GM18517 (cell line): Measurements from ENCODE around the gene SPRN.
"Not testable (repeated sequence)": the region's sequence is repeated elsewhere in the genome, so short reads cannot be mapped to it uniquely, and the experiment has no call there.

Experiments
- ATAC-seq: cut with Tn5 transposase; IDR thresholded peaks from one replicate; pipeline ENCODE4 v1.9.1; 2021; ENCODE audit warnings: mild to moderate bottlenecking, moderate library complexity; ENCODE audit not compliant: unreplicated experiment

Gene SPRN

DNA sequence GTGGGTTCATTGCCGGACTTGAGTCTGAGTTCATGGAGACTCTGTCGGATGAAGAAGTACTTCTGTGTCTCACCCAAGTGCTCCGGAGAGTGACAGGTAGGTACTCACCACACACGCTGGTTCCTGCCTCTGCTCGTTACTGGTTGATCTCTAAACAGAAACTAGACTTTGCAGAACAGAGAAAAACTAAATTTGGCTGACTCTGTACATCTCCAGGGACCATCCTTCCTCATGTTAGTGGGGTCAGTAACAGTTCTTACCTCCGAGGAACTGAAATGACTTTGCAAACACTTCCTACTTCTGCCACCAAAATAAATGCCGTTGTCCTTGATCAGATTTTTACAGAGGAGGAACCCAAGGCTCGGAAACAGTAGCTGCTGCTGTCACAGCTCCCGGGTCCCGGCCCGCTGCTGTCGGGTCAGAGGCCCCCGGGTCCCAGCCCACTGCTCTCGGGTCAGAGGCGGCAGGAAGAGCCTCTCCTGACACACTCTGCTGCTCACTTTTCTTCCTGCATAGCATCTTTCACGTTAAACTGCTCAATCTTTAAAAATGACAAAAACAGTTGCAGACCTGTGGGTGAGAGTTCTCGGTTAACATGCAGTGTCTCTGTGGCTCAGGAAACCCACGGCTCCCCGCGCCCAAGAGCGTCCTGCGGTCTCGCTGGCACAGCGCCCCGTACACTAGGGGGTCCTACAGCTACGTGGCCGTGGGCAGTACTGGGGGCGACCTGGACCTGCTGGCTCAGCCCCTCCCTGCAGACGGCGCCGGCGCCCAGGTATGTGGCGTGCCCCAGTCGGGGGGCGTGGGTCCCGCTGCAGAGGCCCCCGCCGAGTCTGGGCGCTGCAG, 35.2 kb downstream of the SPRN start:
- ATAC-seq, result peak; percentile 91

DNA sequence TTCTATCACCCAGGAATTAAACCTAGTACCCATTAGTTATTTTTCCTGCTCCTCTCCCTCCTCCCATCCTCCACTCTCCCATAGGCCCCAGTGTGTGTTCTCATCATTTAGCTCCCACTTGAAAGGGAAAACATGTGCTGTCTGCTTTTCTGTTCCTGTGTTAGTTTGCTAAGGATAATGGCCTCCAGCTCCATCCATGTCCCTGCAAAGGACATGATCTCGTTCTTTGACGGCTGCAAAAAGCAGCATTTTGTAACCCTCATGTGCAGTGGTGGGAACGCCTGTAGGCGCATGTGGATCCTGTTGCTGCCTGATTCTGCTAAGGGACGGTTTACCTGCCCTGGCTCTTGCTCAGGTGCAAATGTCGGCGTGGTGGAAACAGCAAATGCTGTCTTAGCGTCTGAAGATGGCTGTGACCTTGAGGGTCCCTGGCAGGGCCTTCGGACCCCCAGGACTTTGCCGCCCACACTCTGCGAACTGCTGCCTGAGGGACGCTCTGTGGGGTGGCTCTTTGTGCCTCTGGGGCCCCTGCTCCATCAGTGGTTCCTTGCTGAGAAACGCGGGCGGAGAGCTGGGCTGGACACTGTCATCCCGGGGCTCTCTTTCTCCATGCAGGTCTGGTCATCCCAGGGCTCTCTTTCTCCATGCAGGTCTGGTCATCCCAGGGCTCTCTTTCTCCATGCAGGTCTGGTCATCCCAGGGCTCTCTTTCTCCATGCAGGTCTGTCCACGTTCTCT, 36.0 kb downstream of the SPRN start:
- peak; percentile 1 for ATAC-seq

DNA sequence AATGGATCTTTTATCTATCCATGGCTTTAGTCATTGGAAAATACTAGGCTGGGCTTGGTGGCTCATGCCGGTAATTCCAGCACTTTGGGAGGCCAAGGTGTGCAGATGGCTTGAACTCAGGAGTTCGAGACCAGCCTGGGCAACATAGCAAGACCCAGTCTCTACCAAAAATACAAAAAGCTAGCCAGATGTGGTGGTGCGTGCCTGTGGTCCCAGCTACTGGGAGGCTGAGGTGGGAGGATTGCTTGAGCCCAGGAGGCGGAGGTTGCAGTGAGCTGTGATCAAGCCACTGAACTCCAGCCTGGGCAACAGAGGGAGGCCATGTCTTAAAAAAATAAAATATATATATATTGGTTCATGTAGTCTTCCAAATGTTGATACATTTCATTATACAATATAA, 37.5 kb downstream of the SPRN start:
- ATAC-seq, result not testable (repeated sequence)

DNA sequence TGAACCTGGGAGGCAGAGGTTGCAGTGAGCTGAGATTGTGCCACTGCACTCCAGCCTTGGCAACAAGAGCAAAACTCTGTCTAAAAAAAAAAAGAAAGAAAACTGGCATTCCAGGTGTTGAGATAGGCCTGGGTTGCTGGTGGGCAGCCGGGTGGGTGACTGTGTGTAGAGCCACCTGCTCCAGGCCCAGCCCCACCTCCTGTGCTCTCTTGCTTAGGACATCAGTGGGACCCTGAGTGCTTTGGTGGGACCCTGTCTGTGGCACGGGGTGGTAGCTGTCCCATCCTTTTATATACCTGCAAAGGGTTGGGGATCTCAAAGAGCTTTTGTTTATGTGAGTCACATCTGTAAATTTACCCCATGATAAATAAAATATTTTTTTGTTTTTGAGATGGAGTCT, 39.2 kb downstream of the SPRN start:
- ATAC-seq, result no peak

DNA sequence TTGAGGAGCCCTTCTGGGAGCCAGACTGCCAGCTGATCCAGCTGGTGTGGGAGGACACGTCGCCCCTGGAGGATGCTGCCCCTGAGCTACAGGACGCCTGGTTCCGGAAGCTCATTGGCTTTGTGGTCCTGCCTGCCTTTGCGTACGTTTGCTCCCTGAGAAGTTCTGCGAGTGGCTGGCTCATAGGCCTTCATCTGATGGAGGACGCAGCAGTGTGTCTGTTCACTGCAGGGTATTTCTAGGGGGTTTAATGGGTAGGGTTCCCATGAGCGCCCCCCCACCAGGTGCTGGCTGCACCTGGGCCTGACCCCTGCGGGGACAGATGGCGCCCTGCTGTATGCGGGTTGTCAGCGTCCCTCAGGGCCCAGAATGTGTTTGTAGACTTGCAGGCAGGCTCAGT, 40.4 kb downstream of the SPRN start:
- ATAC-seq, result no peak

DNA sequence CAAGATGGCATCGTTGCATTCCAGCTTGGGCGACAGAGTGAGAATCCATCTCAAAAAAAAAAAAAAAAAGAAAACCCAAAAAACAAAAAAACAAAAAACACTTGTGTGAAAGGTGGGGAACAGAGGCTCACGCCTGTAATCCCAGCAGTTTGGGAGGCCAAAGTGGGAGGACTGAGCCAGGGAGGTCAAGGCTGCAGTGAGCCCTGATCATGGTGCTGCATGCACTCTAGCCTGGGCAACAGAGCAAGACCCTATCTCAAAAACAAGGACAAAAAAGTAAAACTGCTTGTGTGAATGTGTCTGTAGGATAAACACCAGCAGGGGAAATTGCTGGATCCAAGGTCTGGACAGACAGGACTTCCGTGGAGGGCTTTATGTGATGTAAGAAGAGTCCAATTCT, 40.9 kb downstream of the SPRN start:
- no peak for ATAC-seq

DNA sequence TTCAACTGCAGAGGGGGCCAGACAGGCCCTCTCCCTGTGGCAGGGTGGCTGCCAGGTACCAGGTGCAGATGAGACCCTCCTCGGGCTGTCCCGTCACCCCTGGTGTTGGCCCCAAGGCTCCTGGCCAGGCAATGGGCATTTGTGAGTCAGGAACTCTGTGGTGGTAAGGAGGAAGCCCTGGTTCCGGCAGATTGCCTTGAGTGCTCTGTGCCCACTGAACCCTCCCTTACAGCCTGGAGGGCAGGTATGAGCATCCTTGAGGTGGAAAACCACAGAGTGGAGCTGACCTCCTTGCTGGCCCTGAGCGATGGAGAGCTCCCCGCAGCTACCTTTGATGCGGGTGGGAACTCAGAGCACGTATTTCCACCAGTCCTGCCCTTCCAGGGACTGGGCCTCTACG, 43.4 kb downstream of the SPRN start:
- no peak for ATAC-seq

DNA sequence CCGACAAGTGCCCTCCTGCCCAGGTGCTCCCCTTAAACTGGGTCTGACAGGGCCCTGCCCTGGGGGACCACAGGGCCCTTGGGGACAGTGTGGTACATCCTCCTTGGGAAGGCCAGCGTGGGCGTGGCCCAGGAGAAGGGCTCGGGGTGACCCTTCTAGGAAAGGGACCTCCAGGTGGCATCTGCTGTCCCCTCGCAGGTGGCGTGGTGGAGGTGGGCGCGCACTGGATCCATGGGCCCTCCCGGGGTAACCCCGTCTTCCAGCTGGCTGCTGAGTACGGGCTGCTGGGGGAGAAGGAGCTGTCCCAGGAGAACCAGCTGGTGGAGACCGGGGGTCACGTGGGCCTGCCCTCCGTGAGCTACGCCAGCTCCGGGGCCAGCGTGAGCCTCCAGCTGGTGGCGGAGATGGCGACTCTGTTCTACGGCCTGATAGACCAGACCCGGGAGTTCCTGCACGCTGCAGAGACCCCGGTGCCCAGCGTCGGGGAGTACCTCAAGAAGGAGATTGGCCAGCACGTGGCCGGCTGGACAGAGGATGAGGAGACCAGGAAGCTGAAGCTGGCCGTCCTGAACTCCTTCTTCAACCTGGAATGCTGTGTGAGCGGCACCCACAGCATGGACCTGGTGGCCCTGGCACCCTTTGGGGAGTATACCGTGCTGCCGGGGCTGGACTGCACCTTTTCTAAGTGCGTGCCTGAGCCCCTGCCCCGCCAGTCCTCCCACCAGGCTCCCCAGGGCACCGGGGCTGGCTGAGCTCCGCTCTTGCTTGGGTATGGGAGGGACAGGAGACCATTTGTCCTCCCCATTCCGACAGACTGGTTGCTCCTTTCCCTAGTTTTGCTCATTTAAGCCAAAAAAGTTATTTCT, 44.4 kb downstream of the SPRN start:
- no peak for ATAC-seq

DNA sequence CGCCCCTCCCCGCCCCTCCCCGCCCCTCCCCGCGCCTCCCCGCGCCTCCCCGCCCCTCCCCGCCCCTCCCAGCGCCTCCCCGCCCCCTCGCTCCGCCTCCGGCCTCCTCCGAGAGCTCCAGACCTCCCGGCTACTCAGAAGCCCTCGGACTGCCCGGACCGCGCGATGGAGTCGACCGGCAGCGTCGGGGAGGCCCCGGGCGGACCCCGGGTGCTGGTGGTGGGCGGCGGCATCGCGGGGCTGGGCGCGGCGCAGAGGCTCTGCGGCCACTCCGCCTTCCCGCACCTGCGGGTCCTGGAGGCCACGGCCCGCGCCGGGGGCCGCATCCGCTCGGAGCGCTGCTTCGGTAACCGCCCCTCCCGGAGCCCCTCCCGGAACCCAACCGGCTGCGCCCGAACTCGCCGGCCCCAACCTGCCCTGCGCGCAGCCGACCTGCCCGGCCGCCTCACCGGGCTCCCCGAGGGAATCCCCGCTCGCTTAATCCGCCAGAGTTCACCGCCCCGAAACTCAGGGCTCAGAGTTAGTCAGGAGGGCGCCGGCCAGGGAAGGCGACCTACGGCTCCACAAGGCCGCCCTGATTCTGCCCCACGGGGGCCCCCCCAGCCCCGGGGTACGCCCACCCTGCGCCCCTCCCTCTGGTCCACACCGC, 45.1 kb downstream of the SPRN start, which contains the start of gene PAOX:
Gene PAOX (plus strand): TSS at position 111 of the 649 bp plus-strand sequence. CDS start 55 bp downstream, at position 166.
- ATAC-seq, result peak; percentile 46

DNA sequence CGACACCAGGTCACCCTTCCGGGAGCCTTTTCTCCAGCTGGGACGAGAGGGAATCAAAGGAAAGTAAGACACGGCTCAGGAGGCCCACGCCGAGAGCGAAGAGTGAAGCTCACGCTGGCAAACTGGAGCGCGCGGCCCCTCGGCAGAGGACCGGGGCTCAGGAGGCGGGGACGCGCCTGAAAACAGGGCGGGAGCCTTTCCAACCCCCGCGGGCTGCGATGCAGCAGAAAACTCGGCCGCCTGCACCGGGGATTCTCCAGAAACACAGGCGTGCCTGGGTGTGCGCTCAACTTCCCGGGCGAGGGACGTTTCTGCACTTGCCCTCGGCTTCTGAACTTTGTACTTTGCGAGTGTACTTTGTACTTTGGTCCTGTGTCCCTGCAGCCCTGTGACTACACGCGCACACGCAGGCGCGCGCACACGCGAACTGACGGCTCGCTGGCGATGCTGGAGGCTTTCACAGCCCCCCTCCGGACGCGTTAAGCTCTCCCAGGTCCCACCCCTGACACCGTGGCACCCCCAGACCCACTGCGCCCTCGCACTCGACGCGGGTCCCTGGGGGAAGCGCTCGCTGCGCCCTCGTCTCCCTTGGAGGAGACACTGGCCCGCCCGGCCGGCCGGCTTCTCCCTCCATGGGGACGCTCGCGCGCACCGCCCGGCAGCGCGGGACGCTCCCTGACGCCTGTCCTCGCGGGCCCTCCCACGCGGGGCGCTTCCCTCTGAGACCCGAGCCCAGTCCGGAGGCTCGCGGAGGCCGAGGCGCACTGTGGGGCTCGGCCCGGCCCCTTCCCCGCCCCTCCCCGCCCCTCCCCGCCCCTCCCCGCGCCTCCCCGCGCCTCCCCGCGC, 46.0 kb downstream of the SPRN start:
- ATAC-seq, result peak; percentile 41

DNA sequence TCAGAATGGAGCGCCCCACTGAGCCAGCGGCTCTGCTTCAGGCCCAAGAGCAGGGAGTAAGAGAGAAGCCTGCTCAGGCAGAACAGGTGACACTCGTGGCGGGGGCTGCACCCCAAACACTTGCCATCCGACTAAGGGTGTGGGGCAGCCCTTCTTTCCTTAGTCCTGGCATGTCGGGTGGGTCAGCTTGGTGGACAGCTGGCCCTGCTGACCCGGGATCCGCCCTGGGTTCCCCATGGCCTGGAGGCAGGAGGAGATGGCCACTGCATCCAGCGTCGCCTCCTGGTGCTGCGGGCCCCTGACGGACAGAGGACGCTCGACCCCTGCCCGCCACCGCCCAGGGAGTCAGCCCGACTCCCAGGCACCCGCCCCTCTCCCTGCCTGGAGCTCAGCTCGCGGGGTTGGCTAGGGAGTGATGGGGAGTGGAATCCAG, 46.6 kb downstream of the SPRN start:
- ATAC-seq, result no peak

DNA sequence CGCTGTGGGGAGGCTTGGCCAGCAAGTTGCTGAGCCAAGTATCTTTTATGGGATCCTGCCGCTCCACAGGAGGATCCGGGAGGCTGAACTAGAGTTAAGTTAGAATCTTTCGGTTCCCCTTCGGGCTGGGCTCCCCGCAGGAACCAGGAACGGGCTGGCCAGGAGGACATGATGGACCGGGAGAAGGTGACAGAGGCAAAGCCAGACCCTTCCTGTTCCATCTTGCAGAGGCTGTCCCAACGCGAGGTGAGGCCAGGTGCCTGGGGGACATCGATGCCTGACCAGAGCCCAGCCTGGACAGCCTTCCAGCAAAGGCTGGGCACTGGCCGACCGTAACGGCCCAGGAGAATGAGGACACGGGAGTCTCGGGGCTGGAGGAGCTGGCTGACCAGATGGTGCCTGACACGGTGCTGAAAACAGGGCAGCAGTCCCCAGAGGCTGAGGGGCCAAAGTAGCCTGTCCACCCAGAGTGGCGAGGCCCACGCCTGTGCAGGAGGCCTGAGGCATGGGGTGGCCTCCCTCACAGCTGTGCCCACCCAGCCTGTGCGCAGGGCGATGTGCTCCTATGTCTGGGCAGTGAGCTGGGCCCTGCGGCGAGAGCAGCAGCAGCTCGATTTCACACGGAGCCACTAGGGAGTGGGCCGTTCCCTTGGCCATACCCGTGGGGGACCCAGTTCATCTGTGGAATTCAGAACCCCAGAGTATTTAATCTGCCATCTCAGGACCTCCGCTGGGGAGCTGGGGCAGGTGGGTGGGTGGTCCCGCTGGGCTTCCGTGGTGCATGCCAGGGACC, 47.2 kb downstream of the SPRN start:
- no peak for ATAC-seq

DNA sequence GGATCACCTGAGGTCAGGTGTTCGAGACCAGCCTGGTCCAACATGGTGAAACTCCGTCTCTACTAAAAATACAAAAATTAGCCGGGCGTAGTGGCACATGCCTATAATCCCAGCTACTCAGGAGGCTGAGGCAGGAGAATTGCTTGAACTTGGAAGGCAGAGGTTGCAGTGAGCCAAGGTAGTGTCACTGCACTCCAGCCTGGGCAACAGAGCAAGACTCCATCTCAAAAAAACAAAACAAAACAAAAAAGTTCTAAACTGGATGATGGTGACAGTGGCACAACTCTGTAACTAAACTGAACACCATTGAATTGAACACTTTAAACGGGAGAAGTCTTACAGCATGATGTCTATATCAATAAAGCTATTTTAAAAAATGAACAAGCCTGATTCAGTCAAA, 48.2 kb downstream of the SPRN start:
- ATAC-seq, result not testable (repeated sequence)

DNA sequence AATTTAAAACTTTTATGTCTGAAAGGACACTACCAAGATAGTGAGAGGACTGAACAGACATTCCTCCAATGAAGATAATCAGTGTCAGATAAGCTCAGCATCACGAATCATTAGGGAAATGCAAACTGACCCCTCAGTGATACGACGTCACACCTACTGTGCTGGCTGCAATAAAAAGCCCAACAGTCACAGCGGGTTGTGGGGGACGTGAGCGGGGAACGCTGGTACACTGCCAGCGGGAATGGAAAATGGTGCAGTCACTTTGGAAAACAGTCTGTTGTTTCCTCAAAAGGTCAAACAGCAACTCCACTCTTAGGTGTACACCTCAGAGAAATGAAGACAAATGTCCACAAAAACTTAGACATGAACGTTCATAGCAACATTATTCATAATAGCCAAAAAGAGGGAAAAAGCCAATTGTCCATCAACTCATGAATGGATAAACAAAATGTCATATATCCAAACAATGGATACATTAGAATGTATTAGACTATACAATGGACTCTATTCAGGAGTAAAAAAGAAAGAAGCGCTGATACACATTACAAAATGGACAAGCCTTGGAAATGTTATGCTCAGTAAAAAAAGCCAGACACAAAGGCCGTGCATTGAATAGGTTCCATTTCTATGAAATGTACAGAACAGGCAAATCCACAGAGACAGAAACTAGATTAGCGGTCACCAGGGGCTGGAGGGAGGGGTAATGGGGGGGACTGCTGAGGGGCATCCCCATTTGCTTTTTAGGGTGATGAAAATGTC, 48.9 kb downstream of the SPRN start:
- ATAC-seq, result no peak

DNA sequence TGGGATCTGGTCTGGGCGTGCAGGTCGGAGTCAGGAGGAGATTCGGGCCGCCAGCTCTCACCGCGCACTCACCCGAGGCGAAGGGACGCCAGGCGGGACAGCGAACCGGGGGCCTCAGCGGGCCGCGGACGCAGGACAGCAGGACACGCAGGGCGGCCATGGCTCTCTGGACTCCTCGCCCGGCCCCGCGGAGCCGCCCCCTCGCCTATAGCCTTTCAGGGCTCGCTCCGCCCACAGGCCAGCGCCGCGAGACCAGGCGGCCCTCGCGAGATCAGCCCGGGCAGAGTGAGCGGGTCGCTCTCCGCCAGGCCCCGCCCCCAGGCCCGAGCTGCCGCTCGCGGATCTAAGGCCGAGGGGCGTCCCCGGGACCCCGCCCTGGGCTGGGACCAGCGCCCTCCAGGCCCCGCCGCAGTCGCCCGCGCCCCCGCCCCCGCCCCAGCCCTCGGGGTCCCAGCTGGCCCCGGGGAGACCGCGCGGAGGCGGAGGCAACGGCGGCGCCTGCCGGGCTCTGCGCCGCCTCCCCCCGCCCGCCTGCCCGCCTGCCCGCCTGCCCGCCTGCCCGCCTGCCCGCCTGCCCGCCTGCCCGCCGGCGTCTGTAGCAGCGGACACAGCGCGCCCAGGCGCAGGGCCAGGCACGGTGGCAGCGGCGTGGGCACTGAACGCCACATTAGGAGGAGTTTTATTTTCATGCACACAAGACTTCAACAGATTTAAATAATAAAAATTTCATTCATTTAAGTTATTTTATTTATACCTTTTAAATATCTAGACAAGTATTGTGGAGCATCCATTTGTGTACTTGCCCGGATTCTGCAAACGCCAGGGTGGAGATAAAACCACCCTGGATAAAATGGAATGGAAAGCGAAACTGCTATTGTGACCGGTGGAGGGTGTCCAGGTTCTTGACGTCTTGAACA, 51.0 kb downstream of the SPRN start, which contains the start of gene ECHS1:
Gene ECHS1 (minus strand): TSS at position 181 of the 917 bp plus-strand sequence. CDS start 21 bp downstream, at position 160.
- ATAC-seq, result peak; percentile 74

DNA sequence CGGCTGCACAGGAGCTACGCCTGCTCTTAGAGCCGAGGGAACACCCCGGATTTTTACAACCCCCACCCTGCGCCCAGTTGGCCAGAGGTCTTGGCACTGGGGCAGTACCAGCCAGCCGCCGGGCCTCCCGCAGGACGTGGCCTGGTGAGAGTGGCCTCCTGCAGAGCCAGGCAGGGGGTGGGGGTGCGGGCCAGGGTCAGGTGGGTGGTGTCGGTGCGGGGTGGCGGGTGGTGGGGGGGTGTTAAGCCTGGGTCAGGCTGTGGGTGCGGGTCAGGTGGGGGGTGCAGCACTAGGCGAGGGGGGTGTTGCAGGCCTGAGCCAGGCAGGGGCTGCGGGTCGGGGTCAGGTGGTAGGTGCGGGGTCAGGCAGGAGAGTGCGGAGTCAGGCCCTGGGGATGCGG, 51.9 kb downstream of the SPRN start:
- ATAC-seq, result no peak
